HepG2 (cell line): ENCODE results near the gene SEL1L2. TPM values are rescaled to one million over a fixed set of nuclear protein-coding genes. Genes with fewer than 3 reads are reported as not detected.

Experiments
- ATRX ChIP-seq: sonication (generic); formaldehyde crosslinking; IDR thresholded peaks from 2 replicates; pipeline ENCODE4 v1.4.0; 2020; ENCODE audit warnings: missing genetic modification reagents, borderline replicate concordance
- BRD4 ChIP-seq: sonication (generic); formaldehyde crosslinking; IDR thresholded peaks from 2 replicates; pipeline ENCODE4 v1.4.0; 2020; ENCODE audit warnings: missing genetic modification reagents
- CC2D1A ChIP-seq: sonication (generic); formaldehyde crosslinking; IDR thresholded peaks from 2 replicates; pipeline ENCODE4 v1.8.1; 2023; ENCODE audit warnings: mild to moderate bottlenecking, missing genetic modification reagents
- EP300 ChIP-seq, 3 experiments: sonication (generic) in 1 of 3; formaldehyde crosslinking in 1 of 3; IDR thresholded peaks; 2 replicates each; pipeline versions ENCODE4 v1.5.1 to v1.6.1; 2011 to 2020; ENCODE audit warnings: low read depth in 2 of 3, low read length in 2 of 3, borderline replicate concordance in 1 of 3, improper control_type of control experiment in 1 of 3, mild to moderate bottlenecking in 1 of 3, missing genetic modification reagents in 1 of 3, moderate library complexity in 1 of 3
- ESRRA ChIP-seq: sonication (generic); formaldehyde crosslinking; IDR thresholded peaks from 2 replicates; pipeline ENCODE4 v1.5.1; 2020; ENCODE audit warnings: mild to moderate bottlenecking, low read depth, missing genetic modification reagents
- PAF1 ChIP-seq: IDR thresholded peaks from 2 replicates; pipeline ENCODE4 v1.6.1; 2016; ENCODE audit warnings: missing genetic modification reagents, missing compliant biosample characterization
- PATZ1 ChIP-seq: sonication (generic); formaldehyde crosslinking; IDR thresholded peaks from 2 replicates; pipeline ENCODE4 v1.4.0; 2020; ENCODE audit warnings: missing genetic modification reagents
- RBM39 ChIP-seq: fragments of 200-400 bp; formaldehyde crosslinking; IDR thresholded peaks from one replicate; pipeline ENCODE4 v1.6.1; 2018; ENCODE audit warnings: antibody characterized with exemption, mild to moderate bottlenecking, low read depth, low read length; ENCODE audit not compliant: poor library complexity, severe bottlenecking
- SIN3A ChIP-seq: IDR thresholded peaks from 2 replicates; pipeline ENCODE4 v1.6.1; 2011; ENCODE audit warnings: low read depth, mild to moderate bottlenecking, control low read depth, low read length, borderline replicate concordance
- STAT5B ChIP-seq: sonication (generic); formaldehyde crosslinking; IDR thresholded peaks from 2 replicates; pipeline ENCODE4 v1.4.0; 2020; ENCODE audit warnings: missing genetic modification reagents
- THRA ChIP-seq: sonication (generic); formaldehyde crosslinking; IDR thresholded peaks from 2 replicates; pipeline ENCODE4 v1.4.0; 2020; ENCODE audit warnings: missing genetic modification reagents, borderline replicate concordance
- ZBTB42 ChIP-seq: sonication (generic); formaldehyde crosslinking; IDR thresholded peaks from 2 replicates; pipeline ENCODE4 v1.5.0; 2020; ENCODE audit warnings: mild to moderate bottlenecking, missing genetic modification reagents
- ZFX ChIP-seq: sonication (generic); formaldehyde crosslinking; IDR thresholded peaks from 2 replicates; pipeline ENCODE4 v1.4.0; 2020; ENCODE audit warnings: mild to moderate bottlenecking, low read depth, missing genetic modification reagents, moderate library complexity
- ZNF367 ChIP-seq: sonication (generic); formaldehyde crosslinking; IDR thresholded peaks from 2 replicates; pipeline ENCODE4 v1.4.0; 2020; ENCODE audit warnings: missing genetic modification reagents, borderline replicate concordance
- ZNF563 ChIP-seq: sonication (generic); formaldehyde crosslinking; IDR thresholded peaks from 2 replicates; pipeline ENCODE4 v1.8.0; 2022; ENCODE audit warnings: mild to moderate bottlenecking, moderate library complexity, missing genetic modification reagents
- ZNF720 ChIP-seq: sonication (generic); formaldehyde crosslinking; IDR thresholded peaks from 2 replicates; pipeline ENCODE4 v1.4.0; 2020; ENCODE audit warnings: missing genetic modification reagents
- polyA plus RNA-seq, 8 experiments: library from polyadenylated mRNA; depleted of rRNA in 3 of 8; stranded (reverse) in 7 of 8; unstranded in 1 of 8; fragments of >200 nt; fragmentation: Illumina TruSeq in 4 of 8; extraction: Trizol in 4 of 8; gene quantifications; 2 replicates each; pipeline versions ENCODE4 v1.2.1 to v1.2.3, GENCODE V29; 2011 to 2016; ENCODE audit warnings: low read depth in 4 of 8, missing spikeins in 1 of 8, mixed read lengths in 1 of 8; ENCODE audit not compliant: insufficient read depth in 1 of 8
- total RNA-seq, 5 experiments: library from RNA; depleted of rRNA; stranded (reverse); fragments of >200 nt; fragmentation: Illumina TruSeq; extraction: Trizol; gene quantifications; 2 replicates each; pipeline ENCODE4 v1.2.3, GENCODE V29; 2016; ENCODE audit warnings: low read depth in 1 of 5
- TF ChIP-seq, protein P1 (sequence below): sonication (generic); formaldehyde crosslinking; IDR thresholded peaks from 2 replicates; pipeline ENCODE4 v1.4.0; 2020; ENCODE audit warnings: missing genetic modification reagents
- TF ChIP-seq, protein P2 (sequence below): IDR thresholded peaks from 2 replicates; pipeline ENCODE4 v1.6.1; 2016; ENCODE audit warnings: missing genetic modification reagents, missing compliant biosample characterization
- TF ChIP-seq, protein P3 (sequence below): sonication (generic); formaldehyde crosslinking; IDR thresholded peaks from 2 replicates; pipeline ENCODE4 v1.4.0; 2020; ENCODE audit warnings: mild to moderate bottlenecking, low read depth, missing genetic modification reagents

Gene SEL1L2
- total and polyA plus RNA-seq, 2 of the 13 experiments (the other 11 are each of a cell fraction or from before 2014, with no cell fraction given) = not detected

- TF ChIP-seq EP300 (IDR thresholded peaks at IDR 0.05; ENCODE audit: low read depth in 2 of 2, low read length in 2 of 2) = peak in 1 of 2 experiments; percentile 18; a peak in 1 of 4 replicates
- TF ChIP-seq EP300 (CRISPR knock-in tag; IDR thresholded peaks at IDR 0.05; ENCODE audit: borderline replicate concordance) = peak; percentile 45; the same call in 1 of the 2 replicates
- TF ChIP-seq PATZ1 = peak; percentile 53; the same call in 1 of the 2 replicates
- TF ChIP-seq CC2D1A (CRISPR knock-in tag) = no peak
- peak; percentile 33; the same call in 1 of the 2 replicates for TF ChIP-seq THRA (CRISPR knock-in tag)
- TF ChIP-seq, protein P1, sequence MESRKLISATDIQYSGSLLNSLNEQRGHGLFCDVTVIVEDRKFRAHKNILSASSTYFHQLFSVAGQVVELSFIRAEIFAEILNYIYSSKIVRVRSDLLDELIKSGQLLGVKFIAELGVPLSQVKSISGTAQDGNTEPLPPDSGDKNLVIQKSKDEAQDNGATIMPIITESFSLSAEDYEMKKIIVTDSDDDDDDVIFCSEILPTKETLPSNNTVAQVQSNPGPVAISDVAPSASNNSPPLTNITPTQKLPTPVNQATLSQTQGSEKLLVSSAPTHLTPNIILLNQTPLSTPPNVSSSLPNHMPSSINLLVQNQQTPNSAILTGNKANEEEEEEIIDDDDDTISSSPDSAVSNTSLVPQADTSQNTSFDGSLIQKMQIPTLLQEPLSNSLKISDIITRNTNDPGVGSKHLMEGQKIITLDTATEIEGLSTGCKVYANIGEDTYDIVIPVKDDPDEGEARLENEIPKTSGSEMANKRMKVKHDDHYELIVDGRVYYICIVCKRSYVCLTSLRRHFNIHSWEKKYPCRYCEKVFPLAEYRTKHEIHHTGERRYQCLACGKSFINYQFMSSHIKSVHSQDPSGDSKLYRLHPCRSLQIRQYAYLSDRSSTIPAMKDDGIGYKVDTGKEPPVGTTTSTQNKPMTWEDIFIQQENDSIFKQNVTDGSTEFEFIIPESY (CRISPR knock-in tag) = 0 out of 2 replicates have a peak, but pooled peaks have one; percentile 20
- TF ChIP-seq BRD4 (CRISPR knock-in tag) = no peak
- 0 out of 2 replicates have a peak, but pooled peaks have one; percentile 25 for TF ChIP-seq ESRRA (CRISPR knock-in tag)
- peak; percentile 56; the same call in 1 of the 2 replicates for TF ChIP-seq ZFX (CRISPR knock-in tag)
- TF ChIP-seq PAF1 (CRISPR knock-in tag) = no peak
- no peak for TF ChIP-seq ATRX
- no peak for TF ChIP-seq ZNF367
- no peak; the same call in 1 of the 2 replicates for TF ChIP-seq ZNF563 (CRISPR knock-in tag)
- no peak for TF ChIP-seq RBM39
- no peak for TF ChIP-seq SIN3A
- no peak for TF ChIP-seq ZNF720 (CRISPR knock-in tag)
- 0 out of 2 replicates have a peak, but pooled peaks have one; percentile 73 for TF ChIP-seq STAT5B (CRISPR knock-in tag)
- TF ChIP-seq, protein P2, sequence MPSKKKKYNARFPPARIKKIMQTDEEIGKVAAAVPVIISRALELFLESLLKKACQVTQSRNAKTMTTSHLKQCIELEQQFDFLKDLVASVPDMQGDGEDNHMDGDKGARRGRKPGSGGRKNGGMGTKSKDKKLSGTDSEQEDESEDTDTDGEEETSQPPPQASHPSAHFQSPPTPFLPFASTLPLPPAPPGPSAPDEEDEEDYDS (CRISPR knock-in tag) = no peak
- TF ChIP-seq ZBTB42 (CRISPR knock-in tag) = peak; percentile 93
- TF ChIP-seq, protein P3, sequence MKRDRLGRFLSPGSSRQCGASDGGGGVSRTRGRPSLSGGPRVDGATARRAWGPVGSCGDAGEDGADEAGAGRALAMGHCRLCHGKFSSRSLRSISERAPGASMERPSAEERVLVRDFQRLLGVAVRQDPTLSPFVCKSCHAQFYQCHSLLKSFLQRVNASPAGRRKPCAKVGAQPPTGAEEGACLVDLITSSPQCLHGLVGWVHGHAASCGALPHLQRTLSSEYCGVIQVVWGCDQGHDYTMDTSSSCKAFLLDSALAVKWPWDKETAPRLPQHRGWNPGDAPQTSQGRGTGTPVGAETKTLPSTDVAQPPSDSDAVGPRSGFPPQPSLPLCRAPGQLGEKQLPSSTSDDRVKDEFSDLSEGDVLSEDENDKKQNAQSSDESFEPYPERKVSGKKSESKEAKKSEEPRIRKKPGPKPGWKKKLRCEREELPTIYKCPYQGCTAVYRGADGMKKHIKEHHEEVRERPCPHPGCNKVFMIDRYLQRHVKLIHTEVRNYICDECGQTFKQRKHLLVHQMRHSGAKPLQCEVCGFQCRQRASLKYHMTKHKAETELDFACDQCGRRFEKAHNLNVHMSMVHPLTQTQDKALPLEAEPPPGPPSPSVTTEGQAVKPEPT = 0 out of 2 replicates have a peak, but pooled peaks have one; percentile 64
Measured at GRCh38 chr20:13800728-13801134, 189.7 kb downstream of the SEL1L2 start (continued).
